ENCODE measurements around the gene CCL19. TPM values are rescaled to one million over a fixed set of nuclear protein-coding genes. Genes with fewer than 3 reads are reported as not detected.

The CCL19 gene
- total RNA-seq, 1 experiment from 2014 or later = not detected

DNA sequence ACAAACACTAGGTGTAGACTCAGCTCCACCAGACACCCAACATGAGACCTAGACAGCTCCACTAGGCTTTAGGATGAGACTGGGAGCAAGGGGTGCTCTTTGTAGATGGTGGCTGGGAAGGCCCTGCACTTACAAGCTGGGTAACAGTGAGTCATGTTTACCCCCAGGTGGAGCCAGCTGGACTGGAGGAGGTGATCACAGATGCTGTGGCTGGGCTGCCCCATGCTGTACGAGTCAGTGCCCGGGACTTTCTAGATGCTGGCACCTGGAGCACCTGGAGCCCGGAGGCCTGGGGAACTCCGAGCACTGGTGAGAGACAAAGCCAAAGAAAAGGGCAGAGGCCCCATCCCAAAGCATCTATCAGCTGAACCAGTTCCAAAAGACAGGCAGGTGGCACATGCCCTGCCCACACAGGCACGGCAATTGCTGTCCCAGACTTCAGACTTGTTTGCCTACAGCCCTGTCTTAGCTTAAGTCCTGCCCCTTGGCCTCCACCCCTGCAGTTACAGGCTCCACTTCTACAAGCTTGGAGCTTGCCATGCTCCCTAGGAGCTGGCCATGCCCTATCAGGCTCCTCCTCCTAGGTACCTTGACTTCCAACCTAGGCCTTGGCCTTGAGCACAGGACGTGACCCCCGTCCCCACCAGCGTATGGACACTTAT lies 31.4 kb downstream of the CCL19 start:
- 0 out of 2 replicates have a peak, but pooled peaks have one; percentile 4 for ATAC-seq
- Mint-ChIP-seq H3K27me3 (ENCODE audit: low read depth) (peaks cover 6% of the 10 kb centered on the region), H3K4me1 (peaks cover 11% of the 10 kb centered on the region), H3K9me3 (no peaks in the 10 kb centered on the region), H3K36me3 (no peaks in the 10 kb centered on the region), H3K27ac (no peak overlapping the region), H3K4me3 (no peak overlapping the region)
- TF ChIP-seq CREM (CRISPR knock-in tag; IDR thresholded peaks at IDR 0.05) = no peak
- TF ChIP-seq RORB (CRISPR knock-in tag; IDR thresholded peaks at IDR 0.05) = no peak
- TF ChIP-seq ZNF232 (CRISPR knock-in tag; IDR thresholded peaks at IDR 0.05) = no peak
- no peak for TF ChIP-seq ESRRA (CRISPR knock-in tag; IDR thresholded peaks at IDR 0.05; ENCODE audit: borderline replicate concordance)
- TF ChIP-seq, protein P1, sequence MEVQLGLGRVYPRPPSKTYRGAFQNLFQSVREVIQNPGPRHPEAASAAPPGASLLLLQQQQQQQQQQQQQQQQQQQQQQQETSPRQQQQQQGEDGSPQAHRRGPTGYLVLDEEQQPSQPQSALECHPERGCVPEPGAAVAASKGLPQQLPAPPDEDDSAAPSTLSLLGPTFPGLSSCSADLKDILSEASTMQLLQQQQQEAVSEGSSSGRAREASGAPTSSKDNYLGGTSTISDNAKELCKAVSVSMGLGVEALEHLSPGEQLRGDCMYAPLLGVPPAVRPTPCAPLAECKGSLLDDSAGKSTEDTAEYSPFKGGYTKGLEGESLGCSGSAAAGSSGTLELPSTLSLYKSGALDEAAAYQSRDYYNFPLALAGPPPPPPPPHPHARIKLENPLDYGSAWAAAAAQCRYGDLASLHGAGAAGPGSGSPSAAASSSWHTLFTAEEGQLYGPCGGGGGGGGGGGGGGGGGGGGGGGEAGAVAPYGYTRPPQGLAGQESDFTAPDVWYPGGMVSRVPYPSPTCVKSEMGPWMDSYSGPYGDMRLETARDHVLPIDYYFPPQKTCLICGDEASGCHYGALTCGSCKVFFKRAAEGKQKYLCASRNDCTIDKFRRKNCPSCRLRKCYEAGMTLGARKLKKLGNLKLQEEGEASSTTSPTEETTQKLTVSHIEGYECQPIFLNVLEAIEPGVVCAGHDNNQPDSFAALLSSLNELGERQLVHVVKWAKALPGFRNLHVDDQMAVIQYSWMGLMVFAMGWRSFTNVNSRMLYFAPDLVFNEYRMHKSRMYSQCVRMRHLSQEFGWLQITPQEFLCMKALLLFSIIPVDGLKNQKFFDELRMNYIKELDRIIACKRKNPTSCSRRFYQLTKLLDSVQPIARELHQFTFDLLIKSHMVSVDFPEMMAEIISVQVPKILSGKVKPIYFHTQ (CRISPR knock-in tag; IDR thresholded peaks at IDR 0.05) = no peak
- TF ChIP-seq, protein P2, sequence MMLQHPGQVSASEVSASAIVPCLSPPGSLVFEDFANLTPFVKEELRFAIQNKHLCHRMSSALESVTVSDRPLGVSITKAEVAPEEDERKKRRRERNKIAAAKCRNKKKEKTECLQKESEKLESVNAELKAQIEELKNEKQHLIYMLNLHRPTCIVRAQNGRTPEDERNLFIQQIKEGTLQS (CRISPR knock-in tag; conservative IDR thresholded peaks at IDR 0.05) = no peak
- no peak for TF ChIP-seq TEAD4 (CRISPR knock-in tag; IDR thresholded peaks at IDR 0.05)
- TF ChIP-seq, protein P3, sequence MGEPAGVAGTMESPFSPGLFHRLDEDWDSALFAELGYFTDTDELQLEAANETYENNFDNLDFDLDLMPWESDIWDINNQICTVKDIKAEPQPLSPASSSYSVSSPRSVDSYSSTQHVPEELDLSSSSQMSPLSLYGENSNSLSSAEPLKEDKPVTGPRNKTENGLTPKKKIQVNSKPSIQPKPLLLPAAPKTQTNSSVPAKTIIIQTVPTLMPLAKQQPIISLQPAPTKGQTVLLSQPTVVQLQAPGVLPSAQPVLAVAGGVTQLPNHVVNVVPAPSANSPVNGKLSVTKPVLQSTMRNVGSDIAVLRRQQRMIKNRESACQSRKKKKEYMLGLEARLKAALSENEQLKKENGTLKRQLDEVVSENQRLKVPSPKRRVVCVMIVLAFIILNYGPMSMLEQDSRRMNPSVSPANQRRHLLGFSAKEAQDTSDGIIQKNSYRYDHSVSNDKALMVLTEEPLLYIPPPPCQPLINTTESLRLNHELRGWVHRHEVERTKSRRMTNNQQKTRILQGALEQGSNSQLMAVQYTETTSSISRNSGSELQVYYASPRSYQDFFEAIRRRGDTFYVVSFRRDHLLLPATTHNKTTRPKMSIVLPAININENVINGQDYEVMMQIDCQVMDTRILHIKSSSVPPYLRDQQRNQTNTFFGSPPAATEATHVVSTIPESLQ (CRISPR knock-in tag; IDR thresholded peaks at IDR 0.05) = no peak
- no peak for TF ChIP-seq IRF2 (CRISPR knock-in tag; IDR thresholded peaks at IDR 0.05; ENCODE audit: borderline replicate concordance, low read depth)
- TF ChIP-seq ZNF121 (CRISPR knock-in tag; IDR thresholded peaks at IDR 0.05) = no peak
- TF ChIP-seq, protein P4, sequence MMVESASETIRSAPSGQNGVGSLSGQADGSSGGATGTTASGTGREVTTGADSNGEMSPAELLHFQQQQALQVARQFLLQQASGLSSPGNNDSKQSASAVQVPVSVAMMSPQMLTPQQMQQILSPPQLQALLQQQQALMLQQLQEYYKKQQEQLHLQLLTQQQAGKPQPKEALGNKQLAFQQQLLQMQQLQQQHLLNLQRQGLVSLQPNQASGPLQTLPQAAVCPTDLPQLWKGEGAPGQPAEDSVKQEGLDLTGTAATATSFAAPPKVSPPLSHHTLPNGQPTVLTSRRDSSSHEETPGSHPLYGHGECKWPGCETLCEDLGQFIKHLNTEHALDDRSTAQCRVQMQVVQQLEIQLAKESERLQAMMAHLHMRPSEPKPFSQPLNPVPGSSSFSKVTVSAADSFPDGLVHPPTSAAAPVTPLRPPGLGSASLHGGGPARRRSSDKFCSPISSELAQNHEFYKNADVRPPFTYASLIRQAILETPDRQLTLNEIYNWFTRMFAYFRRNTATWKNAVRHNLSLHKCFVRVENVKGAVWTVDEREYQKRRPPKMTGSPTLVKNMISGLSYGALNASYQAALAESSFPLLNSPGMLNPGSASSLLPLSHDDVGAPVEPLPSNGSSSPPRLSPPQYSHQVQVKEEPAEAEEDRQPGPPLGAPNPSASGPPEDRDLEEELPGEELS (CRISPR knock-in tag; IDR thresholded peaks at IDR 0.05) = no peak
- no peak for TF ChIP-seq HMGA2 (CRISPR knock-in tag; IDR thresholded peaks at IDR 0.05)
- no peak for TF ChIP-seq ZNF423 (CRISPR knock-in tag; IDR thresholded peaks at IDR 0.05)
- no peak for DNase-seq (ENCODE audit: low spot score)
- POLR2A ChIA-PET = no interaction called here
- CTCF ChIA-PET = interaction anchor here (0.5 to 3.4 kb wide), 7 partner anchors 13 to 486 kb away, joined by 3 to 18 read pairs (median 3); partner anchors contain the start of genes GALT and SIGMAR1

DNA sequence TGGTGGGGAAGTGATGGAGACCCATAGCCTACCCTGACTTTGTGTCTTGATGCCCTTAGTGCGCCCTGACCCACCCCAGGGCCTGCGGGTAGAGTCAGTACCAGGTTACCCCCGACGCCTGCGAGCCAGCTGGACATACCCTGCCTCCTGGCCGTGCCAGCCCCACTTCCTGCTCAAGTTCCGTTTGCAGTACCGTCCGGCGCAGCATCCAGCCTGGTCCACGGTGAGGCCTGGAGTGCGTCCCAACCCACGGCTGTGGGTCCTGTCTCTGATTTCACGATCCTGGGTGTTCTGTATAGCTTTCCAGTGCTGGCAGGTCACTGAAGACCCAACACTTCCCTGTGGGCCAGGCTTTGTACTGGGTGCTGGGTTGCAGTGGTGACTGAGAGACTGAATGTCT lies 32.6 kb downstream of the CCL19 start:
- Mint-ChIP-seq H3K27ac (no peak overlapping the region), H3K27me3 (ENCODE audit: low read depth) (peaks cover 6% of the 10 kb centered on the region), H3K4me3 (no peak overlapping the region), H3K4me1 (peaks cover 9% of the 10 kb centered on the region), H3K36me3 (no peaks in the 10 kb centered on the region), H3K9me3 (no peaks in the 10 kb centered on the region)
- no peak for TF ChIP-seq NFE2L1 (CRISPR knock-in tag; IDR thresholded peaks at IDR 0.05)
- TF ChIP-seq HMGA2 (CRISPR knock-in tag; IDR thresholded peaks at IDR 0.05) = no peak
- no peak for TF ChIP-seq GTF2I (CRISPR knock-in tag; conservative IDR thresholded peaks at IDR 0.05)
- no peak for TF ChIP-seq EMX1 (CRISPR knock-in tag; IDR thresholded peaks at IDR 0.05)
- TF ChIP-seq FOXJ3 (CRISPR knock-in tag; IDR thresholded peaks at IDR 0.05; ENCODE audit: borderline replicate concordance) = no peak
- no peak for TF ChIP-seq SP1 (CRISPR knock-in tag; conservative IDR thresholded peaks at IDR 0.05)
- TF ChIP-seq TEAD1 (CRISPR knock-in tag; IDR thresholded peaks at IDR 0.05) = no peak
- no peak for TF ChIP-seq ZNF671 (CRISPR knock-in tag; IDR thresholded peaks at IDR 0.05)
- TF ChIP-seq TEAD4 (CRISPR knock-in tag; IDR thresholded peaks at IDR 0.05) = no peak
- TF ChIP-seq GABPB1 (CRISPR knock-in tag; IDR thresholded peaks at IDR 0.05) = no peak
- no peak for TF ChIP-seq CBFB (CRISPR knock-in tag; IDR thresholded peaks at IDR 0.05; ENCODE audit: low read depth)
- no peak for TF ChIP-seq JUN (CRISPR knock-in tag; IDR thresholded peaks at IDR 0.05)
- ChIA-PET CTCF (no interaction called here), POLR2A (no interaction called here)
- DNase-seq (ENCODE audit: low spot score) = no peak
- ATAC-seq = no peak

All from WTC11 (cell line).